Stimulated activated CD8-positive, alpha-beta memory T cell treated with anti-CD3 and anti-CD28 coated beads, Interleukin-15, amount 100 ng/mL, for 1 hour (primary cell): ENCODE data around the gene TPSB2.

Experiments used
- DNase-seq: peaks from one replicate; pipeline ENCODE4 v3.0.0-alpha.2; 2020; ENCODE audit warnings: low read depth

The TPSB2 gene

GRCh38 chr16:1220098-1220728 lies 9.8 kb downstream of the TPSB2 start:
- no peak for DNase-seq

DNA sequence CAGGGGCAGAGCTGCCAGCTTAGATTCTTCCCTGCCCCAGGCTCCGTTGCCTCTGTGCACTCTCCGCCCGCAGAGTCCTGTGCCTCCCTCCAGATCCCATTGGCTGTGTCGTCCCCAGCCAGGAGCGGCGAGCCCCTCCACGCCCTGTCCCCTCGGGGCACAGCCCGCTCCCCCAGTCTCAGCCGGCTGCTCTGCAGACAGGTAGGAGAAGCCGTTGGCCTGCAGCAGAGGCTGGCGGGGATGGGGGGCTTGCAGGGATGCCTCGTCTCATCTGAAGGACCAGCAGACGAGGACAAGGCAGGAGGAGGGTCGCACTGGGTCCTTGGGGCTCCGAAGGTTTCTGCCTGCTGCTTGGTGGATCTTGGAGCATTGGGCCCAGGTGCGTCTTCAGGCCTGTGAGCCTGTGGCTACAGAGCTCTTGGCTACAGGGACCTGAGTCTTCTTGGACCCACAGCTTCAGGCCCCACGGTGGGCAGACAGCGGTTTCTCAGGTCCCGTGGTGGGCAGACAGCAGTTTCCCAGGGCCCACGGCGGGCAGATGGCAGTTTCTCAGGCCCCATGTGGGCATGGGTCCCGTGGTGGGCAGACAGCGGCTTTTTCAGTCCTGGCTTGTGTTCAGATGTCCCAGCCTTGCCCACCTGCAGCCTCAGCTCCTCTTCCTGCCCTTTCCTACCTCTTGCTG lies 10.9 kb downstream of the TPSB2 start:
- DNase-seq: no peak

GRCh38 chr16:1218061-1218929 lies 11.7 kb downstream of the TPSB2 start:
- DNase-seq: no peak

GRCh38 chr16:1217526-1217925 lies 12.5 kb downstream of the TPSB2 start:
- no peak for DNase-seq

DNA sequence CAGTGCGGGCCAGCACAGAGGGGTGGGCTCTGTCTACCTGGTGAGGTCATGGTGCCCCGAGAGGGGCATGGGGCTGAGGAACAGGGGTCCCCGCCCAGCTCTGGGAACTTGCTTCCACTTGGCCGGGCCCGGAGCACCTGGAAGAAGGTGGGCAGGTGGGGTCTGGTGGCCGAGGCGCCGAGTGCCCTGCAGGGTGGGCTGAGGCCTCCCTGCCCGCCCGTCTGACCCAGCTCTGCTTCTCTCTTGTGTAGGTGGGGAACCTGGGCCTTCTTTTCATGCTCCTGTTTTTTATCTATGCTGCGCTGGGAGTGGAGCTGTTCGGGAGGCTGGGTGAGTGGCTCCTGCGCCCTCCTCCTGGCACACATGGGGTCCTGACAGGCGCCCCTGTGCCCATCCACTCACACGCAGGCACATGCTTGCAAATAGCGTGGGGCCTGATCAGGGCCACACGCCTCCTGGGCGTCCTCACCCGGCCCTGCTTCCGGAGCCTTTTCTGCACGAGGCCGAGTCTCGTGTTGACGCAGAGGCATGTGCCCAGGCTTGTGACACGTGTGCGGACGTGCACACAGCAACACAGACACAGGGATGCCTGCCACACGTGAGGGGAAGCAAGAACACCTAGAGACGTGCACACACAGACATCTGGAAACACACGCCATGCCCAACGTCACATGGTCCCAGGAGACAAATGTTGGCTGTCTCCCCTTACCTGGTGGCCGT lies 13.1 kb downstream of the TPSB2 start:
- no peak for DNase-seq

GRCh38 chr16:1216296-1216619 lies 13.7 kb downstream of the TPSB2 start:
- no peak for DNase-seq

GRCh38 chr16:1215574-1216295 lies 14.2 kb downstream of the TPSB2 start:
- no peak for DNase-seq

DNA sequence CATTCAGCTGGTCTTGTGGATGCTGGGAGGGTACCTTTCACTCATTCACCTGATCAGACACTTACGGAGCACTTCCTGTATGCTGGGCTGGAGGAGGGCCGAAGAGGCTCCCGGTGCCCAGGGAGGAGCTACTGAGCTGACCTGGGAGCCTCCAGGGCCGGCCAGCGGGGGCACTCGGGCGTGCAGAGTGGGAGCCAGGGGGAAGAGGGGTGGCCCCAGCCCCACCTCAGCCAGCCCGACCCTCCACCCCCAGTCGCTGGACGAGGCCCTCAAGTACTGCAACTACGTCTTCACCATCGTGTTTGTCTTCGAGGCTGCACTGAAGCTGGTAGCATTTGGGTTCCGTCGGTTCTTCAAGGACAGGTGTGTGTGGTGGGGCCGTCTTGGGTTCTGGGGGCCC lies 15.3 kb downstream of the TPSB2 start:
- no peak for DNase-seq

DNA sequence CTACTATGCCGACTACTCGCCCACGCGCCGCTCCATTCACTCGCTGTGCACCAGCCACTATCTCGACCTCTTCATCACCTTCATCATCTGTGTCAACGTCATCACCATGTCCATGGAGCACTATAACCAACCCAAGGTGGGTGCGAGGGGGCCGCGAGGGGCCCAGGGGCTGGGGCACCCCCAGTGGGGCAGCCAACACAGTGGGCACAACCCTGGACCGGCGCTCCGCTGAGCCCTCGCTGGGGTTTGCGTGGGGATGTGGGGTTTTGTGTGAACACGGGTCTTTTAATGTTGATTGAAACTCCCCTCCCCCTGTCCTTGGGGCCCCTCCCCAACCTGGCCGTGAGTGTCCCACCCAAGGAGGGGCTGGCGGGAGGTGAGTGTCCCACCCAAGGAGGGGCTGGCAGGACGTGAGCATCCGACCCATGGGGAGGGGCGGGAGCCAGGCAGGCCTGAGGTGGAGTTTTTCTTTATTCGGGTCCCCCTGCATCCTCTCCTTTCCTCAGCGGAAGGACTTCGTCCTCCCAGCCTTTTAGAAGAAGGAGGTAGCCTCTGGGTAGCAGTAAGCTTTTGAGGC lies 16.1 kb downstream of the TPSB2 start:
- no peak for DNase-seq

DNA sequence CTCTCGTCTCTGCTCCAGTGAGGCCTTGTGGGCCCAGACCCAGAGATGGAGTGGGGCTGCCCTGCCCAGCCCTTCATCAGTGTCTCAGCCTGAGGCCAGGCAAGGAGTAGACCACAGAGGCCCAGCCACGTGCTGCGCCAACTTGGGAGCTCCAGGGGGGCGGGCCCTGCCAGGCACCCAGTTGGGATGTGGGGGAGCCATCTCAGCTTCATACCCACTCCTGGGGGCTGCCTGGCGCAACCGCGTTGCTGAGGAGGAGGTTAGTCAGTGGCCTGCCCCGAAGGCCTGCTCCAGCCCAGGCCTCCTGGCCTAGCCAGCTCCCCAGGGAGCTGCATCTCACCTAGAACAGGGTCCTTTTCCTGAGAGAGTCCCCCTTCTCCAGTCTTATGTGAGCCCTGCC lies 16.8 kb downstream of the TPSB2 start:
- DNase-seq: no peak

- no peak for DNase-seq
Observed at GRCh38 chr16:1212616-1213194, 17.3 kb downstream of the TPSB2 start.

GRCh38 chr16:1211451-1212268 lies 18.3 kb downstream of the TPSB2 start:
- DNase-seq: no peak

- no peak for DNase-seq
Observed at GRCh38 chr16:1210461-1210860, 19.5 kb downstream of the TPSB2 start.

GRCh38 chr16:1209081-1209480 lies 20.9 kb downstream of the TPSB2 start:
- DNase-seq: no peak

- DNase-seq: no peak
Observed at GRCh38 chr16:1208239-1208830, 21.6 kb downstream of the TPSB2 start.

DNA sequence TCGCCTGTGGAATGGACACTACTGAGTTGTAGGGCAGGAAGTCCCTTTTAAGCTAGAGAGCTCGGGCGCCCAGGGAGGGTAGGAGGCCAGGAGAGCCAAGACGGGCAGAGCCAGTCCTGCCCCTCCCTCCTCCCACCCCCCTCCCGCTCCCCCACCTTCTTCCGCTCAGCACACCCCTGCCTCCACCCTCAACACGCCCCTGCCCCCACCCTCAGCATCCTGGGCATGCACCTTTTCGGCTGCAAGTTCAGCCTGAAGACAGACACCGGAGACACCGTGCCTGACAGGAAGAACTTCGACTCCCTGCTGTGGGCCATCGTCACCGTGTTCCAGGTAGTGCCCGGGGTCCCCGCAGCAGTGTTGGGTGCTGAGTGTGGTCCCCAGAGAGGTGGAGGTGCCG lies 23.2 kb downstream of the TPSB2 start:
- DNase-seq: no peak

- no peak for DNase-seq
Observed at GRCh38 chr16:1206326-1206725, 23.7 kb downstream of the TPSB2 start.

GRCh38 chr16:1204933-1205332 lies 25.1 kb downstream of the TPSB2 start:
- no peak for DNase-seq

GRCh38 chr16:1202274-1202673 lies 27.7 kb downstream of the TPSB2 start:
- DNase-seq: no peak

GRCh38 chr16:1201444-1201843 lies 28.5 kb downstream of the TPSB2 start:
- DNase-seq: no peak
